HEK293 (cell line): ENCODE data around the gene EQTN.

Experiments used
- CTCF ChIA-PET: fragments of 350-600 bp; formaldehyde crosslinking; extraction: SDS; loops from one replicate; lab custom pipeline; 2021; ENCODE audit warnings: antibody characterized with exemption; lab: Yijun Ruan, JAX
- POLR2A ChIA-PET: fragments of 300-600 bp; formaldehyde crosslinking; extraction: SDS; loops from one replicate; lab custom pipeline; 2020; ENCODE audit warnings: antibody characterized with exemption, inconsistent platforms; lab: Yijun Ruan, JAX
- H3K27ac ChIP-seq: fragments of 200-500 bp; sonication (Bioruptor generic); 2 replicates; pipeline ENCODE4 v1.5.1; 2014; ENCODE audit warnings: low read depth, low read length, control low read depth, inconsistent platforms; ENCODE audit errors: extremely low read depth
- H3K36me3 ChIP-seq, 2 experiments: fragments of 200-500 bp in 1 of 2; sonication (Bioruptor generic) in 1 of 2; 1 replicate in 1 of 2; 2 replicates in 1 of 2; pipeline ENCODE4 v1.5.1; 2014 to 2017; ENCODE audit warnings: inconsistent platforms in 2 of 2, low read length in 2 of 2; ENCODE audit not compliant: control insufficient read depth in 2 of 2, insufficient read depth in 1 of 2
- H3K4me1 ChIP-seq: fragments of 200-500 bp; sonication (Bioruptor generic); 2 replicates; pipeline ENCODE4 v1.5.1; 2014; ENCODE audit warnings: mild to moderate bottlenecking, low read length, inconsistent platforms; ENCODE audit not compliant: control insufficient read depth, insufficient read depth
- H3K4me3 ChIP-seq: 2 replicates; pipeline ENCODE4 v1.5.1; 2011; ENCODE audit warnings: low read depth, mild to moderate bottlenecking, control low read depth, low read length, moderate library complexity
- H3K9me3 ChIP-seq: fragments of 200-500 bp; sonication (Bioruptor generic); 2 replicates; pipeline ENCODE4 v1.5.1; 2014; ENCODE audit warnings: low read depth, low read length, inconsistent platforms; ENCODE audit not compliant: control insufficient read depth, insufficient read depth
- GLI4 ChIP-seq: fragments of 450-650 bp; formaldehyde crosslinking; IDR thresholded peaks from 2 replicates; pipeline ENCODE4 v1.5.1; 2016; ENCODE audit warnings: missing biosample characterization, missing genetic modification characterization
- GLIS1 ChIP-seq: fragments of 450-650 bp; formaldehyde crosslinking; IDR thresholded peaks from 2 replicates; pipeline ENCODE4 v1.5.1; 2016; ENCODE audit warnings: missing biosample characterization, missing genetic modification characterization
- KLF8 ChIP-seq: fragments of 450-650 bp; formaldehyde crosslinking; IDR thresholded peaks from 2 replicates; pipeline ENCODE4 v1.5.1; 2016; ENCODE audit warnings: missing biosample characterization, missing genetic modification characterization
- ZEB2 ChIP-seq: fragments of 450-650 bp; formaldehyde crosslinking; IDR thresholded peaks from 2 replicates; pipeline ENCODE4 v1.5.1; 2016; ENCODE audit warnings: missing biosample characterization, missing genetic modification characterization
- ZFP3 ChIP-seq: fragments of 450-650 bp; formaldehyde crosslinking; IDR thresholded peaks from 2 replicates; pipeline ENCODE4 v1.5.1; 2016; ENCODE audit warnings: low read depth, missing biosample characterization, missing genetic modification characterization
- ZNF121 ChIP-seq: fragments of 450-650 bp; formaldehyde crosslinking; IDR thresholded peaks from 2 replicates; pipeline ENCODE4 v1.5.1; 2016; ENCODE audit warnings: missing biosample characterization, missing genetic modification characterization
- ZNF146 ChIP-seq: fragments of 450-650 bp; formaldehyde crosslinking; IDR thresholded peaks from 2 replicates; pipeline ENCODE4 v1.5.1; 2016; ENCODE audit warnings: missing biosample characterization, missing genetic modification characterization
- ZNF292 ChIP-seq: fragments of 450-650 bp; formaldehyde crosslinking; IDR thresholded peaks from 2 replicates; pipeline ENCODE4 v1.5.1; 2016; ENCODE audit warnings: low read depth, missing biosample characterization, missing genetic modification characterization, borderline replicate concordance
- ZNF830 ChIP-seq: fragments of 450-650 bp; IDR thresholded peaks from 2 replicates; pipeline ENCODE4 v1.5.0; 2018; ENCODE audit warnings: missing biosample characterization, missing genetic modification characterization, low read depth, mild to moderate bottlenecking, moderate library complexity
- TF ChIP-seq, protein P1 (sequence below): fragments of 450-650 bp; formaldehyde crosslinking; conservative IDR thresholded peaks from 2 replicates; pipeline ENCODE4 v1.5.1; 2016; ENCODE audit warnings: low read depth, missing biosample characterization, missing genetic modification characterization
- TF ChIP-seq, protein P2 (sequence below): fragments of 450-650 bp; formaldehyde crosslinking; conservative IDR thresholded peaks from 2 replicates; pipeline ENCODE4 v1.5.1; 2016; ENCODE audit warnings: low read depth, missing biosample characterization, missing genetic modification characterization
- TF ChIP-seq, protein P3 (sequence below): fragments of 450-650 bp; formaldehyde crosslinking; IDR thresholded peaks from 2 replicates; pipeline ENCODE4 v1.5.1; 2016; ENCODE audit warnings: missing biosample characterization, missing genetic modification characterization, borderline replicate concordance

EQTN gene

DNA sequence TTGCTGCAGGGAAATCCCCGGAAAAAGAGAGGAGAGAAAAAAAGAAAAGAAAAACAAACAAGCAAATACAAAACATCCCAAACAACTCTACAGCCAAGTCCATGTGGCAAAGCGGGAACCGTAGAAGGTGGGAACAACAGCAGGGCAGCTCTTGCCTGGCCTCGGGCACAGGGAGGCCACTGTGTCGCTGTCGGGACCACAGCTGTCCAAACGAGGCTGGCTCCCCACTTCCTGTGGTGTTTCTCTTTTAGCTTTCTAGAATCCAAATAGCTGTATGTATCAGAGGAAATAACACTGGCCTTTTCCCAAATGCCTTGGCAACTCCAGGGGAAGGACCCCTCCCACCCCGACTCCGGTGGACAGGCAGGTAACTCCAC lies 41.6 kb upstream of the EQTN start (continued):
- TF ChIP-seq ZEB2 (tag by site-specific recombination) = no peak

DNA sequence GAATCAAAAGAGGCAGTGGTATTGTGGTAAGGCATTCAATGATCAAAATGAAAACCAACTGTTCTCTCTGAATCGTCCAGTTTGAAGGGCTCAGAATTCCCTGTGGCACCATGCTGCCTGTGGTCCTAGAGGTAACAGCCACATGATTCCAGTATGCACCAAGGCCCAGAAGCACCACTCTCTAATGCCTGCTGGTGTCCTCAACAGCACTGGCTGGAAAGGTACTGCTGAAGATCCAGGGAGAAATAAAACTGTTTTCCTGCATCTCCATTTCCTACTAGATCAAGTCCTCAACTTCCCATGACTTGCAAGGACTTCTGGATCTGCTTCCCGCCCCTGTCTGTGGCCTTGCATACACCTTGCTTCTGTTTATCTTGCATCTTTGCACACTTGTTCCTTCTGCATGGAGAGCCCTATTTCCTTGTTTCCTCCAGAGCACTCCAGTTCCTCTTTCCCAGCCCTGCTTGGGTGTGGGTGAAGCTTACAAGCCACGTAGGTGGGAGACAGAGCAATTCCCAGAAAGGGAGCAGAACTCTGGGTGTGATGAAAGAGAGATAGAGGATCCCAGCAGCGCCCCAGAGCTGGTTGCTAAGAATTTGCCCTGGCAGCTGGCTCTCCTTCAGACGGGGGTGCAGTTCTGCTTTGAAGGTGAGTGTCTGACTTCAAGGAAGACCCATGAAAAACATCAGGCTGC lies 41.0 kb upstream of the EQTN start:
- CTCF ChIA-PET = interaction anchor here (0.7 kb wide), 1 partner anchor 17 kb away, joined by 5 read pairs; no protein-coding TSS in a partner anchor
- Histone ChIP-seq H3K36me3 (no peaks in the 10 kb centered on the region), H3K4me1 (no peaks in the 10 kb centered on the region), H3K27ac (no peak overlapping the region)
- TF ChIP-seq, protein P1, sequence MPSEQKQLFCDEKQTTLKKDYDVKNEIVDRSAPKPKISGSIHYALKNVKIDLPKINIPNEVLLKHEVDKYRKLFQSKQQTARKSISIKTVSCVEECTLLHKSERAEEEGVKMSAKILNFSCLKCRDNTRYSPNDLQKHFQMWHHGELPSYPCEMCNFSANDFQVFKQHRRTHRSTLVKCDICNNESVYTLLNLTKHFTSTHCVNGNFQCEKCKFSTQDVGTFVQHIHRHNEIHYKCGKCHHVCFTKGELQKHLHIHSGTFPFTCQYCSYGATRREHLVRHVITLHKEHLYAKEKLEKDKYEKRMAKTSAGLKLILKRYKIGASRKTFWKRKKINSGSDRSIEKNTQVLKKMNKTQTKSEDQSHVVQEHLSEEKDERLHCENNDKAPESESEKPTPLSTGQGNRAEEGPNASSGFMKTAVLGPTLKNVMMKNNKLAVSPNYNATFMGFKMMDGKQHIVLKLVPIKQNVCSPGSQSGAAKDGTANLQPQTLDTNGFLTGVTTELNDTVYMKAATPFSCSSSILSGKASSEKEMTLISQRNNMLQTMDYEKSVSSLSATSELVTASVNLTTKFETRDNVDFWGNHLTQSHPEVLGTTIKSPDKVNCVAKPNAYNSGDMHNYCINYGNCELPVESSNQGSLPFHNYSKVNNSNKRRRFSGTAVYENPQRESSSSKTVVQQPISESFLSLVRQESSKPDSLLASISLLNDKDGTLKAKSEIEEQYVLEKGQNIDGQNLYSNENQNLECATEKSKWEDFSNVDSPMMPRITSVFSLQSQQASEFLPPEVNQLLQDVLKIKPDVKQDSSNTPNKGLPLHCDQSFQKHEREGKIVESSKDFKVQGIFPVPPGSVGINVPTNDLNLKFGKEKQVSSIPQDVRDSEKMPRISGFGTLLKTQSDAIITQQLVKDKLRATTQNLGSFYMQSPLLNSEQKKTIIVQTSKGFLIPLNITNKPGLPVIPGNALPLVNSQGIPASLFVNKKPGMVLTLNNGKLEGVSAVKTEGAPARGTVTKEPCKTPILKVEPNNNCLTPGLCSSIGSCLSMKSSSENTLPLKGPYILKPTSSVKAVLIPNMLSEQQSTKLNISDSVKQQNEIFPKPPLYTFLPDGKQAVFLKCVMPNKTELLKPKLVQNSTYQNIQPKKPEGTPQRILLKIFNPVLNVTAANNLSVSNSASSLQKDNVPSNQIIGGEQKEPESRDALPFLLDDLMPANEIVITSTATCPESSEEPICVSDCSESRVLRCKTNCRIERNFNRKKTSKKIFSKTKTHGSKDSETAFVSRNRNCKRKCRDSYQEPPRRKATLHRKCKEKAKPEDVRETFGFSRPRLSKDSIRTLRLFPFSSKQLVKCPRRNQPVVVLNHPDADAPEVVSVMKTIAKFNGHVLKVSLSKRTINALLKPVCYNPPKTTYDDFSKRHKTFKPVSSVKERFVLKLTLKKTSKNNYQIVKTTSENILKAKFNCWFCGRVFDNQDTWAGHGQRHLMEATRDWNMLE (tag by site-specific recombination) = no peak
- TF ChIP-seq ZNF292 (tag by site-specific recombination) (no peak), ZFP3 (tag by site-specific recombination) (no peak), KLF8 (tag by site-specific recombination) (no peak), ZNF146 (tag by site-specific recombination) (no peak)
- TF ChIP-seq, protein P2, sequence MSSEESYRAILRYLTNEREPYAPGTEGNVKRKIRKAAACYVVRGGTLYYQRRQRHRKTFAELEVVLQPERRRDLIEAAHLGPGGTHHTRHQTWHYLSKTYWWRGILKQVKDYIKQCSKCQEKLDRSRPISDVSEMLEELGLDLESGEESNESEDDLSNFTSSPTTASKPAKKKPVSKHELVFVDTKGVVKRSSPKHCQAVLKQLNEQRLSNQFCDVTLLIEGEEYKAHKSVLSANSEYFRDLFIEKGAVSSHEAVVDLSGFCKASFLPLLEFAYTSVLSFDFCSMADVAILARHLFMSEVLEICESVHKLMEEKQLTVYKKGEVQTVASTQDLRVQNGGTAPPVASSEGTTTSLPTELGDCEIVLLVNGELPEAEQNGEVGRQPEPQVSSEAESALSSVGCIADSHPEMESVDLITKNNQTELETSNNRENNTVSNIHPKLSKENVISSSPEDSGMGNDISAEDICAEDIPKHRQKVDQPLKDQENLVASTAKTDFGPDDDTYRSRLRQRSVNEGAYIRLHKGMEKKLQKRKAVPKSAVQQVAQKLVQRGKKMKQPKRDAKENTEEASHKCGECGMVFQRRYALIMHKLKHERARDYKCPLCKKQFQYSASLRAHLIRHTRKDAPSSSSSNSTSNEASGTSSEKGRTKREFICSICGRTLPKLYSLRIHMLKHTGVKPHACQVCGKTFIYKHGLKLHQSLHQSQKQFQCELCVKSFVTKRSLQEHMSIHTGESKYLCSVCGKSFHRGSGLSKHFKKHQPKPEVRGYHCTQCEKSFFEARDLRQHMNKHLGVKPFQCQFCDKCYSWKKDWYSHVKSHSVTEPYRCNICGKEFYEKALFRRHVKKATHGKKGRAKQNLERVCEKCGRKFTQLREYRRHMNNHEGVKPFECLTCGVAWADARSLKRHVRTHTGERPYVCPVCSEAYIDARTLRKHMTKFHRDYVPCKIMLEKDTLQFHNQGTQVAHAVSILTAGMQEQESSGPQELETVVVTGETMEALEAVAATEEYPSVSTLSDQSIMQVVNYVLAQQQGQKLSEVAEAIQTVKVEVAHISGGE = no peak
- TF ChIP-seq, all 188 proteins: peak for 0
- H3K4me3 ChIP-seq = no peak overlapping the region
- POLR2A ChIA-PET = no interaction called here
- H3K9me3 ChIP-seq = no peaks in the 10 kb centered on the region

DNA sequence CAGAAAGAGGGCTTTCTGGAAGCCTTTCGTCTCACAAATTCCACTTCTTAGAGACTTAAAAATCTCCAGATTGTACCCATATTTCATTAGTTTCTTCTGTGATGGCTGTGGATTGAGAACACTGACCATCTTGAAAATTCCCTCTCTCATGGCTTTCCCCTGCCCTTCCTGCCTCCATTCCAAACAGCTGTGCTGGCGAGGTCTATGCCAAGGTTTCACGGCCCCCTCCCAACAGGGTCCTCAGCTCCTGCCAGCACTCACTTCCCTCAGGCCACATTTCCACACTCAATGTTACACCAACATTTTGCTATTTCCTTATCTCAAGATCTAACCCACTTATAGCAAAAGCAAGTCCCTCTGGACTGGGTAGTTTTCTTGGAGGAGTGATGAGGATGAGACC lies 40.3 kb upstream of the EQTN start:
- Histone ChIP-seq H3K27ac (no peak overlapping the region), H3K4me3 (no peak overlapping the region), H3K9me3 (no peaks in the 10 kb centered on the region), H3K36me3 (no peaks in the 10 kb centered on the region), H3K4me1 (no peaks in the 10 kb centered on the region)
- POLR2A ChIA-PET = no interaction called here
- CTCF ChIA-PET = interaction anchor here (0.7 kb wide), 1 partner anchor 423 kb away, joined by 3 read pairs; no protein-coding TSS in a partner anchor
- TF ChIP-seq, protein P3, sequence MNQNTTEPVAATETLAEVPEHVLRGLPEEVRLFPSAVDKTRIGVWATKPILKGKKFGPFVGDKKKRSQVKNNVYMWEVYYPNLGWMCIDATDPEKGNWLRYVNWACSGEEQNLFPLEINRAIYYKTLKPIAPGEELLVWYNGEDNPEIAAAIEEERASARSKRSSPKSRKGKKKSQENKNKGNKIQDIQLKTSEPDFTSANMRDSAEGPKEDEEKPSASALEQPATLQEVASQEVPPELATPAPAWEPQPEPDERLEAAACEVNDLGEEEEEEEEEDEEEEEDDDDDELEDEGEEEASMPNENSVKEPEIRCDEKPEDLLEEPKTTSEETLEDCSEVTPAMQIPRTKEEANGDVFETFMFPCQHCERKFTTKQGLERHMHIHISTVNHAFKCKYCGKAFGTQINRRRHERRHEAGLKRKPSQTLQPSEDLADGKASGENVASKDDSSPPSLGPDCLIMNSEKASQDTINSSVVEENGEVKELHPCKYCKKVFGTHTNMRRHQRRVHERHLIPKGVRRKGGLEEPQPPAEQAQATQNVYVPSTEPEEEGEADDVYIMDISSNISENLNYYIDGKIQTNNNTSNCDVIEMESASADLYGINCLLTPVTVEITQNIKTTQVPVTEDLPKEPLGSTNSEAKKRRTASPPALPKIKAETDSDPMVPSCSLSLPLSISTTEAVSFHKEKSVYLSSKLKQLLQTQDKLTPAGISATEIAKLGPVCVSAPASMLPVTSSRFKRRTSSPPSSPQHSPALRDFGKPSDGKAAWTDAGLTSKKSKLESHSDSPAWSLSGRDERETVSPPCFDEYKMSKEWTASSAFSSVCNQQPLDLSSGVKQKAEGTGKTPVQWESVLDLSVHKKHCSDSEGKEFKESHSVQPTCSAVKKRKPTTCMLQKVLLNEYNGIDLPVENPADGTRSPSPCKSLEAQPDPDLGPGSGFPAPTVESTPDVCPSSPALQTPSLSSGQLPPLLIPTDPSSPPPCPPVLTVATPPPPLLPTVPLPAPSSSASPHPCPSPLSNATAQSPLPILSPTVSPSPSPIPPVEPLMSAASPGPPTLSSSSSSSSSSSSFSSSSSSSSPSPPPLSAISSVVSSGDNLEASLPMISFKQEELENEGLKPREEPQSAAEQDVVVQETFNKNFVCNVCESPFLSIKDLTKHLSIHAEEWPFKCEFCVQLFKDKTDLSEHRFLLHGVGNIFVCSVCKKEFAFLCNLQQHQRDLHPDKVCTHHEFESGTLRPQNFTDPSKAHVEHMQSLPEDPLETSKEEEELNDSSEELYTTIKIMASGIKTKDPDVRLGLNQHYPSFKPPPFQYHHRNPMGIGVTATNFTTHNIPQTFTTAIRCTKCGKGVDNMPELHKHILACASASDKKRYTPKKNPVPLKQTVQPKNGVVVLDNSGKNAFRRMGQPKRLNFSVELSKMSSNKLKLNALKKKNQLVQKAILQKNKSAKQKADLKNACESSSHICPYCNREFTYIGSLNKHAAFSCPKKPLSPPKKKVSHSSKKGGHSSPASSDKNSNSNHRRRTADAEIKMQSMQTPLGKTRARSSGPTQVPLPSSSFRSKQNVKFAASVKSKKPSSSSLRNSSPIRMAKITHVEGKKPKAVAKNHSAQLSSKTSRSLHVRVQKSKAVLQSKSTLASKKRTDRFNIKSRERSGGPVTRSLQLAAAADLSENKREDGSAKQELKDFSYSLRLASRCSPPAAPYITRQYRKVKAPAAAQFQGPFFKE (tag by site-specific recombination) = no peak
- TF ChIP-seq ZNF830 (tag by site-specific recombination) = no peak
- no peak for TF ChIP-seq GLIS1 (tag by site-specific recombination)
- TF ChIP-seq ZNF146 (tag by site-specific recombination) = no peak
- TF ChIP-seq GLI4 (tag by site-specific recombination) = no peak
- TF ChIP-seq, protein P2 = no peak
- TF ChIP-seq ZNF121 (tag by site-specific recombination) = no peak
- TF ChIP-seq ZEB2 (tag by site-specific recombination) = no peak
